NB4 (cell line): ENCODE measurements around the gene HOATZ.

Experiments
- DNase-seq: peaks from one replicate; pipeline ENCODE4 v3.0.0; 2010; ENCODE audit warnings: low read depth
- H3K4me3 ChIP-seq: one replicate; pipeline ENCODE4 v1.5.1; 2011; ENCODE audit warnings: mild to moderate bottlenecking, low read depth, low read length, moderate library complexity
- MAX ChIP-seq: IDR thresholded peaks from 2 replicates; pipeline ENCODE4 v1.6.1; 2011; ENCODE audit warnings: low read depth, low read length
- MYC ChIP-seq: IDR thresholded peaks from 2 replicates; pipeline ENCODE4 v1.6.1; 2011; ENCODE audit warnings: low read depth, low read length
- POLR2A ChIP-seq: IDR thresholded peaks from 2 replicates; pipeline ENCODE4 v1.6.1; 2011; ENCODE audit warnings: mild to moderate bottlenecking; ENCODE audit not compliant: insufficient read length; ENCODE audit errors: extremely low read depth
- TF ChIP-seq, protein P1 (sequence below): IDR thresholded peaks from one replicate; pipeline ENCODE4 v1.5.1; 2012; ENCODE audit warnings: low read depth, low read length

Gene HOATZ

GRCh38 chr11:111542606-111543275 lies 28.2 kb downstream of the HOATZ start:
- no peak overlapping the region for H3K4me3 ChIP-seq
- TF ChIP-seq POLR2A (no peak), MYC (no peak), MAX (no peak)
- TF ChIP-seq, protein P1, sequence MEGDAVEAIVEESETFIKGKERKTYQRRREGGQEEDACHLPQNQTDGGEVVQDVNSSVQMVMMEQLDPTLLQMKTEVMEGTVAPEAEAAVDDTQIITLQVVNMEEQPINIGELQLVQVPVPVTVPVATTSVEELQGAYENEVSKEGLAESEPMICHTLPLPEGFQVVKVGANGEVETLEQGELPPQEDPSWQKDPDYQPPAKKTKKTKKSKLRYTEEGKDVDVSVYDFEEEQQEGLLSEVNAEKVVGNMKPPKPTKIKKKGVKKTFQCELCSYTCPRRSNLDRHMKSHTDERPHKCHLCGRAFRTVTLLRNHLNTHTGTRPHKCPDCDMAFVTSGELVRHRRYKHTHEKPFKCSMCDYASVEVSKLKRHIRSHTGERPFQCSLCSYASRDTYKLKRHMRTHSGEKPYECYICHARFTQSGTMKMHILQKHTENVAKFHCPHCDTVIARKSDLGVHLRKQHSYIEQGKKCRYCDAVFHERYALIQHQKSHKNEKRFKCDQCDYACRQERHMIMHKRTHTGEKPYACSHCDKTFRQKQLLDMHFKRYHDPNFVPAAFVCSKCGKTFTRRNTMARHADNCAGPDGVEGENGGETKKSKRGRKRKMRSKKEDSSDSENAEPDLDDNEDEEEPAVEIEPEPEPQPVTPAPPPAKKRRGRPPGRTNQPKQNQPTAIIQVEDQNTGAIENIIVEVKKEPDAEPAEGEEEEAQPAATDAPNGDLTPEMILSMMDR, result no peak
- DNase-seq, result no peak

DNA sequence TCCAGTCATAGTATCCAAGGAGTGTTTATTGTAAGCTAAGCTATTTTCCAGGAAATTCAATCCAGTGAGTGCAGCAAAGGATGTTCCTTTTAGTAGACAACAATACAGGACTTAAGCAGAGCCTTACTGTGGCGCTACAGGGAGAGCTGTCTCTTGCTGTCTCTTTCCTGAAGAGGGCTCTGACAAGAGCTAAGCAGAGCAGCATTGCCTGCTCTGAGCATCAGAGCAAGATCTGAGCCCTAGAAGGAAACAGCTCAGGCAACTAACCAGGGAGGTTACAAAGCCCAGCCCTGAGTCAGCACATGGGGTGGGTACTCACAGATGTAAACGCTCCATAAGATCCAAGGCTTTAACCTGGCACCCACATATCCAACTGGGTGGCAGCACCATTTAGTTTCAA lies 33.9 kb downstream of the HOATZ start:
- TF ChIP-seq POLR2A, result no peak
- TF ChIP-seq MAX, result no peak
- TF ChIP-seq, protein P1, result no peak
- no peak for TF ChIP-seq MYC
- no peak overlapping the region for H3K4me3 ChIP-seq
- no peak for DNase-seq

GRCh38 chr11:111549196-111549868 lies 34.8 kb downstream of the HOATZ start:
- H3K4me3 ChIP-seq, result no peak overlapping the region
- no peak for TF ChIP-seq MYC
- TF ChIP-seq MAX, result no peak
- no peak for TF ChIP-seq POLR2A
- DNase-seq, result no peak

- no peak overlapping the region for H3K4me3 ChIP-seq
- TF ChIP-seq MAX (no peak), MYC (no peak), POLR2A (no peak)
- TF ChIP-seq, protein P1, result no peak
- no peak for DNase-seq
These were observed 35.3 kb downstream of the HOATZ start for GRCh38 chr11:111549869-111550203.

- no peak overlapping the region for H3K4me3 ChIP-seq
- no peak for TF ChIP-seq MAX
- TF ChIP-seq MYC, result no peak
- TF ChIP-seq POLR2A, result no peak
- TF ChIP-seq, protein P1, result no peak
- no peak for DNase-seq
These were observed 35.7 kb downstream of the HOATZ start for GRCh38 chr11:111550258-111550657.

GRCh38 chr11:111554532-111554931 lies 40.0 kb downstream of the HOATZ start:
- TF ChIP-seq, protein P1, result no peak
- no peak for TF ChIP-seq POLR2A
- no peak for TF ChIP-seq MYC
- no peak for TF ChIP-seq MAX
- H3K4me3 ChIP-seq, result no peak overlapping the region
- no peak for DNase-seq
